KOPT-K1 (cell line): Measurements from ENCODE around the gene SLC15A1.

ENCODE experiments used
- H3K27ac ChIP-seq: fragments of 200-600 bp; sonication (generic); 2 replicates; pipeline ENCODE4 v1.5.1; 2016; ENCODE audit warnings: antibody characterized with exemption, mild to moderate bottlenecking, low read depth, low read length; ENCODE audit not compliant: poor library complexity, severe bottlenecking
- H3K36me3 ChIP-seq: fragments of 200-600 bp; sonication (generic); 2 replicates; pipeline ENCODE4 v1.5.1; 2017; ENCODE audit warnings: antibody characterized with exemption, mild to moderate bottlenecking, low read length, moderate library complexity; ENCODE audit not compliant: insufficient read depth
- H3K9me3 ChIP-seq: fragments of 200-600 bp; sonication (generic); 2 replicates; pipeline ENCODE4 v1.5.1; 2017; ENCODE audit warnings: antibody characterized with exemption, low read length, mild to moderate bottlenecking; ENCODE audit not compliant: insufficient read depth, poor library complexity, severe bottlenecking

SLC15A1 gene

GRCh38 chr13:98786023-98786422 lies 33.6 kb upstream of the SLC15A1 start:
- no peaks in the 10 kb centered on the region for H3K36me3 ChIP-seq
- H3K9me3 ChIP-seq, result no peaks in the 10 kb centered on the region
- H3K27ac ChIP-seq, result no peak overlapping the region

GRCh38 chr13:98785405-98785804 lies 32.9 kb upstream of the SLC15A1 start:
- no peaks in the 10 kb centered on the region for H3K9me3 ChIP-seq

GRCh38 chr13:98784666-98785065 lies 32.2 kb upstream of the SLC15A1 start:
- H3K36me3 ChIP-seq, result no peaks in the 10 kb centered on the region
- no peak overlapping the region for H3K27ac ChIP-seq

More at GRCh38 chr13:98785405-98785804, 32.9 kb upstream of the SLC15A1 start:
- Histone ChIP-seq H3K36me3 (no peaks in the 10 kb centered on the region), H3K27ac (no peak overlapping the region)

GRCh38 chr13:98783856-98784478 lies 31.5 kb upstream of the SLC15A1 start:
- H3K9me3 ChIP-seq, result no peaks in the 10 kb centered on the region
- H3K27ac ChIP-seq, result no peak overlapping the region
- H3K36me3 ChIP-seq, result no peaks in the 10 kb centered on the region

More at GRCh38 chr13:98784666-98785065, 32.2 kb upstream of the SLC15A1 start:
- H3K9me3 ChIP-seq, result no peaks in the 10 kb centered on the region

GRCh38 chr13:98782654-98783053 lies 30.2 kb upstream of the SLC15A1 start:
- Histone ChIP-seq H3K27ac (no peak overlapping the region), H3K36me3 (no peaks in the 10 kb centered on the region), H3K9me3 (no peaks in the 10 kb centered on the region)

- no peak overlapping the region for H3K27ac ChIP-seq
- no peaks in the 10 kb centered on the region for H3K36me3 ChIP-seq
- no peaks in the 10 kb centered on the region for H3K9me3 ChIP-seq
These were observed 29.4 kb upstream of the SLC15A1 start for GRCh38 chr13:98781905-98782304.

- no peaks in the 10 kb centered on the region for H3K9me3 ChIP-seq
- H3K27ac ChIP-seq, result no peak overlapping the region
These were observed 29.0 kb upstream of the SLC15A1 start for GRCh38 chr13:98781470-98781869.

GRCh38 chr13:98781045-98781444 lies 28.6 kb upstream of the SLC15A1 start:
- no peak overlapping the region for H3K27ac ChIP-seq
- no peaks in the 10 kb centered on the region for H3K9me3 ChIP-seq
- no peaks in the 10 kb centered on the region for H3K36me3 ChIP-seq

More at GRCh38 chr13:98781470-98781869, 29.0 kb upstream of the SLC15A1 start:
- H3K36me3 ChIP-seq, result no peaks in the 10 kb centered on the region

- no peaks in the 10 kb centered on the region for H3K9me3 ChIP-seq
- no peaks in the 10 kb centered on the region for H3K36me3 ChIP-seq
- no peak overlapping the region for H3K27ac ChIP-seq
These were observed 28.0 kb upstream of the SLC15A1 start for GRCh38 chr13:98780451-98780850.

GRCh38 chr13:98779695-98780094 lies 27.2 kb upstream of the SLC15A1 start:
- Histone ChIP-seq H3K36me3 (no peaks in the 10 kb centered on the region), H3K27ac (no peak overlapping the region), H3K9me3 (no peaks in the 10 kb centered on the region)

GRCh38 chr13:98778749-98779148 lies 26.3 kb upstream of the SLC15A1 start:
- no peaks in the 10 kb centered on the region for H3K9me3 ChIP-seq
- H3K27ac ChIP-seq, result no peak overlapping the region
- H3K36me3 ChIP-seq, result no peaks in the 10 kb centered on the region

- Histone ChIP-seq H3K27ac (no peak overlapping the region), H3K36me3 (no peaks in the 10 kb centered on the region), H3K9me3 (no peaks in the 10 kb centered on the region)
These were observed 24.2 kb upstream of the SLC15A1 start for GRCh38 chr13:98776644-98777043.

- no peak overlapping the region for H3K27ac ChIP-seq
These were observed 23.5 kb upstream of the SLC15A1 start for GRCh38 chr13:98775844-98776598.

GRCh38 chr13:98775386-98775785 lies 22.9 kb upstream of the SLC15A1 start:
- H3K9me3 ChIP-seq, result no peaks in the 10 kb centered on the region
- H3K27ac ChIP-seq, result no peak overlapping the region
- no peaks in the 10 kb centered on the region for H3K36me3 ChIP-seq

More at GRCh38 chr13:98775844-98776598, 23.5 kb upstream of the SLC15A1 start:
- Histone ChIP-seq H3K9me3 (no peaks in the 10 kb centered on the region), H3K36me3 (no peaks in the 10 kb centered on the region)

- no peak overlapping the region for H3K27ac ChIP-seq
- no peaks in the 10 kb centered on the region for H3K36me3 ChIP-seq
- no peaks in the 10 kb centered on the region for H3K9me3 ChIP-seq
These were observed 22.3 kb upstream of the SLC15A1 start for GRCh38 chr13:98774776-98775175.

- Histone ChIP-seq H3K9me3 (no peaks in the 10 kb centered on the region), H3K27ac (no peak overlapping the region), H3K36me3 (no peaks in the 10 kb centered on the region)
These were observed 21.4 kb upstream of the SLC15A1 start for GRCh38 chr13:98773921-98774320.
